ENCODE results near the gene VARS1. TPM values are rescaled to one million over a fixed set of nuclear protein-coding genes. Genes with fewer than 3 reads are reported as not detected.
A peak's percentile ranks its signal among the peaks of the same experiment; 100 is the strongest.
"Not testable (repeated sequence)": the region's sequence is repeated elsewhere in the genome, so short reads cannot be mapped to it uniquely, and the experiment has no call there.

The VARS1 gene
- total RNA-seq, 1 experiment from 2014 or later, result 132 TPM

- Histone ChIP-seq H3K9me3 (no peaks in the 10 kb centered on the region), H3K4me1 (peaks cover 13% of the 10 kb centered on the region), H3K27me3 (replicated peaks; ENCODE audit: control insufficient read depth, insufficient read depth, low read length) (no peaks in the 10 kb centered on the region), H3K36me3 (ENCODE audit: control insufficient read depth, insufficient read depth, low read length) (peaks cover 9% of the 10 kb centered on the region), H3K4me3 (ENCODE audit: low read depth, low read length) (no peak overlapping the region)
- no TSS peak for BruUV-seq (replicated peaks)
- no peak overlapping the region for H3K27ac Mint-ChIP-seq (ENCODE audit: unreplicated experiment)
- intact Hi-C loops (cut with micrococcal nuclease; ENCODE audit: unreplicated experiment), result no loop called here
- H3K4me3 Mint-ChIP-seq (ENCODE audit: unreplicated experiment), result peak overlapping the region; percentile 46
- H3K4me1 Mint-ChIP-seq (ENCODE audit: low read depth, unreplicated experiment), result peaks cover 18% of the 10 kb centered on the region
- ChIA-PET CTCF (interaction anchor here (0.6 kb wide), 1 partner anchor 357 kb away, joined by 3 read pairs; no protein-coding TSS in a partner anchor), POLR2A (interaction anchor here (0.6 kb wide), 1 partner anchor 18 kb away, joined by 7 read pairs; no protein-coding TSS in a partner anchor)
- H3K27me3 Mint-ChIP-seq (ENCODE audit: insufficient read depth, unreplicated experiment), result no peaks in the 10 kb centered on the region
- DNase-seq, result no peak
- peaks cover 93% of the 10 kb centered on the region for H3K36me3 Mint-ChIP-seq (ENCODE audit: insufficient read depth, unreplicated experiment)
- TF ChIP-seq CTCF (IDR thresholded peaks at IDR 0.05; ENCODE audit: insufficient read depth in 1 of 2, low read depth in 1 of 2, low read length in 1 of 2, severe bottlenecking in 1 of 2, unreplicated experiment in 1 of 2), result no peak
- H3K9me3 Mint-ChIP-seq (ENCODE audit: unreplicated experiment), result no peaks in the 10 kb centered on the region
Measured at GRCh38 chr6:31838968-31839367, 43.4 kb upstream of the VARS1 start.

- not testable (repeated sequence) for H3K27ac Mint-ChIP-seq (ENCODE audit: unreplicated experiment)
Measured at GRCh38 chr6:31838114-31838553, 42.6 kb upstream of the VARS1 start.

GRCh38 chr6:31837369-31838113 is 42.0 kb upstream of the VARS1 start:
- no peak for TF ChIP-seq CTCF (IDR thresholded peaks at IDR 0.05; ENCODE audit: insufficient read depth in 1 of 2, low read depth in 1 of 2, low read length in 1 of 2, severe bottlenecking in 1 of 2, unreplicated experiment in 1 of 2)
- H3K36me3 ChIP-seq (ENCODE audit: control insufficient read depth, insufficient read depth, low read length), result peaks cover 9% of the 10 kb centered on the region
- no TSS peak for BruUV-seq (replicated peaks)
- CTCF ChIA-PET, result no interaction called here
- peaks cover 13% of the 10 kb centered on the region for H3K4me1 ChIP-seq
- POLR2A ChIA-PET, result interaction anchor here (0.5 kb wide), 1 partner anchor 60 kb away, joined by 4 read pairs; the partner anchor contains the start of gene EHMT2
- peak overlapping the region; percentile 96 for H3K4me3 Mint-ChIP-seq (ENCODE audit: unreplicated experiment)
- intact Hi-C loops (cut with micrococcal nuclease; ENCODE audit: unreplicated experiment), result no loop called here
- peaks cover 18% of the 10 kb centered on the region for H3K4me1 Mint-ChIP-seq (ENCODE audit: low read depth, unreplicated experiment)
- peak overlapping the region; percentile 99 for H3K27ac Mint-ChIP-seq (ENCODE audit: unreplicated experiment)
- H3K27me3 Mint-ChIP-seq (ENCODE audit: insufficient read depth, unreplicated experiment), result no peaks in the 10 kb centered on the region
- peaks cover 83% of the 10 kb centered on the region for H3K36me3 Mint-ChIP-seq (ENCODE audit: insufficient read depth, unreplicated experiment)
- H3K9me3 Mint-ChIP-seq (ENCODE audit: unreplicated experiment), result no peaks in the 10 kb centered on the region
- H3K27me3 ChIP-seq (replicated peaks; ENCODE audit: control insufficient read depth, insufficient read depth, low read length), result no peaks in the 10 kb centered on the region
- H3K4me3 ChIP-seq (ENCODE audit: low read depth, low read length), result peak overlapping the region; percentile 86; the same call in 1 of the 2 replicates
- no peak for DNase-seq
- H3K9me3 ChIP-seq, result no peaks in the 10 kb centered on the region

More at GRCh38 chr6:31838114-31838553, 42.6 kb upstream of the VARS1 start:
- Mint-ChIP-seq H3K4me3 (ENCODE audit: unreplicated experiment) (peak overlapping the region; percentile 96), H3K4me1 (ENCODE audit: low read depth, unreplicated experiment) (peaks cover 18% of the 10 kb centered on the region), H3K36me3 (ENCODE audit: insufficient read depth, unreplicated experiment) (peaks cover 89% of the 10 kb centered on the region)
- DNase-seq; POLR2A ChIA-PET; H3K27me3 Mint-ChIP-seq (ENCODE audit: insufficient read depth, unreplicated experiment); BruUV-seq (replicated peaks); H3K36me3 ChIP-seq (ENCODE audit: control insufficient read depth, insufficient read depth, low read length); H3K27me3 ChIP-seq (replicated peaks; ENCODE audit: control insufficient read depth, insufficient read depth, low read length); H3K4me3 ChIP-seq (ENCODE audit: low read depth, low read length); intact Hi-C loops (cut with micrococcal nuclease; ENCODE audit: unreplicated experiment); H3K9me3 Mint-ChIP-seq (ENCODE audit: unreplicated experiment); H3K9me3 ChIP-seq: not testable (repeated sequence)
- CTCF ChIA-PET, result interaction anchor here (0.6 kb wide), 1 partner anchor 358 kb away, joined by 3 read pairs; no protein-coding TSS in a partner anchor
- peaks cover 13% of the 10 kb centered on the region for H3K4me1 ChIP-seq

Measured in Caco-2 (cell line).